ENCODE measurements around the gene HMGXB4.

HMGXB4 gene

GRCh38 chr22:35314161-35314942, 57.1 kb downstream of the HMGXB4 start:
- H3K4me3 ChIP-seq (ENCODE audit: low read depth, low read length), result no peak overlapping the region
- TF ChIP-seq MAX (IDR thresholded peaks at IDR 0.05; ENCODE audit: low read depth, low read length), result no peak
- DNase-seq (ENCODE audit: low read depth), result no peak

GRCh38 chr22:35315141-35315854, 58.0 kb downstream of the HMGXB4 start:
- no peak for DNase-seq (ENCODE audit: low read depth)
- TF ChIP-seq MYC (IDR thresholded peaks at IDR 0.05; ENCODE audit: low read depth, low read length) (no peak), CTCF (IDR thresholded peaks at IDR 0.05; ENCODE audit: low read depth, low read length) (no peak)
- H3K4me3 ChIP-seq (ENCODE audit: low read depth, low read length), result no peak overlapping the region

GRCh38 chr22:35315855-35316745, 58.8 kb downstream of the HMGXB4 start:
- TF ChIP-seq MAX (IDR thresholded peaks at IDR 0.05; ENCODE audit: low read depth, low read length) (no peak), MYC (IDR thresholded peaks at IDR 0.05; ENCODE audit: low read depth, low read length) (no peak), POLR2A (IDR thresholded peaks at IDR 0.05; ENCODE audit: extremely low read depth, insufficient read length) (no peak), CTCF (IDR thresholded peaks at IDR 0.05; ENCODE audit: low read depth, low read length) (no peak)
- DNase-seq (ENCODE audit: low read depth), result no peak
- no peak overlapping the region for H3K4me3 ChIP-seq (ENCODE audit: low read depth, low read length)

- no peak for DNase-seq (ENCODE audit: low read depth)
- H3K4me3 ChIP-seq (ENCODE audit: low read depth, low read length), result no peak overlapping the region
- TF ChIP-seq CTCF (IDR thresholded peaks at IDR 0.05; ENCODE audit: low read depth, low read length), result no peak
These were observed 59.5 kb downstream of the HMGXB4 start for GRCh38 chr22:35316751-35317150.

GRCh38 chr22:35317680-35318290, 60.5 kb downstream of the HMGXB4 start:
- no peak for DNase-seq (ENCODE audit: low read depth)
- TF ChIP-seq POLR2A (IDR thresholded peaks at IDR 0.05; ENCODE audit: extremely low read depth, insufficient read length), result no peak
- no peak for TF ChIP-seq MAX (IDR thresholded peaks at IDR 0.05; ENCODE audit: low read depth, low read length)
- no peak for TF ChIP-seq CTCF (IDR thresholded peaks at IDR 0.05; ENCODE audit: low read depth, low read length)
- no peak for TF ChIP-seq MYC (IDR thresholded peaks at IDR 0.05; ENCODE audit: low read depth, low read length)
- no peak overlapping the region for H3K4me3 ChIP-seq (ENCODE audit: low read depth, low read length)

Data from NB4 (cell line).